GM12864 (cell line): ENCODE measurements around the gene RGL1.

Source experiments
- DNase-seq: peaks from one replicate; pipeline ENCODE4 v3.0.0-alpha.2; 2011; ENCODE audit warnings: low read depth
- H3K4me3 ChIP-seq: 2 replicates; pipeline ENCODE4 v1.5.1; 2011; ENCODE audit warnings: mild to moderate bottlenecking, low read depth, low read length, control low read depth
- TF ChIP-seq, protein P1 (sequence below): IDR thresholded peaks from 2 replicates; pipeline ENCODE4 v1.5.1; 2011; ENCODE audit warnings: low read depth, mild to moderate bottlenecking, moderate library complexity, low read length, control low read depth, inconsistent platforms; ENCODE audit errors: missing control alignments

Gene RGL1

DNA sequence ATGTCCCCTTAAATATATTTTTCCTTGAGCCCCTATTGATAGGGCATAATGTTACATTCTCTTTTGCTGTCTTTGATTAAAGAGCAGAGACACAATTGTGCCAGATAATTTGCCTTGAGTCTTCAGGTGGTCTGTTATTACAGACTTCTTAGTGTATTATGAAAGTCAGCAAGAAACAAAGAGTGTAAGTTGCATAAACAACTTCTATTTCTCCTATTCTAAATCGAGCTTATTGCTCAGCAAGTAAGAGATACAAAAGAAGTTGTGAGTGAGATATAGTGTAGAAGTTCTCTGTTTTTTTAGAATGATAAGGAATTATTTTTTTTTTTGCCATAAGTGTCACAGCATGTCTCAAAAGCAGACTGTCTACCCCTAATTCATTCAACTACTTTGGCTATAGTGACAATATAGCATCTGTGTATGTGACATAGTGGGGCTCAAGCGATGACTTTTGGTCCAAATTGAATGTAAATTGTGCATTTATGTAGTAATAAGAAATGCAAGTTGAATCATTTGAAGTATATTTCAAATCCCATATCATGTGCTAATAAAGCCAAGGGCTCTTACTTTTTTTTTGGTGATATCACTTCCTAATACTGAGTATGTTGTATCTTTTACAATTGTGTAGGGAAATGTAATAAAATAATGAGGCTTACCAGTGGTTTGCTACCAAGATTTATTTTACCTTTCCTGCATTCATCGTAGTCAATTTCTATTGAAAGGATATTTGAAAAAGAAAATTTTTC is 81.3 kb downstream of the RGL1 start:
- no peak for DNase-seq
- TF ChIP-seq, protein P1, sequence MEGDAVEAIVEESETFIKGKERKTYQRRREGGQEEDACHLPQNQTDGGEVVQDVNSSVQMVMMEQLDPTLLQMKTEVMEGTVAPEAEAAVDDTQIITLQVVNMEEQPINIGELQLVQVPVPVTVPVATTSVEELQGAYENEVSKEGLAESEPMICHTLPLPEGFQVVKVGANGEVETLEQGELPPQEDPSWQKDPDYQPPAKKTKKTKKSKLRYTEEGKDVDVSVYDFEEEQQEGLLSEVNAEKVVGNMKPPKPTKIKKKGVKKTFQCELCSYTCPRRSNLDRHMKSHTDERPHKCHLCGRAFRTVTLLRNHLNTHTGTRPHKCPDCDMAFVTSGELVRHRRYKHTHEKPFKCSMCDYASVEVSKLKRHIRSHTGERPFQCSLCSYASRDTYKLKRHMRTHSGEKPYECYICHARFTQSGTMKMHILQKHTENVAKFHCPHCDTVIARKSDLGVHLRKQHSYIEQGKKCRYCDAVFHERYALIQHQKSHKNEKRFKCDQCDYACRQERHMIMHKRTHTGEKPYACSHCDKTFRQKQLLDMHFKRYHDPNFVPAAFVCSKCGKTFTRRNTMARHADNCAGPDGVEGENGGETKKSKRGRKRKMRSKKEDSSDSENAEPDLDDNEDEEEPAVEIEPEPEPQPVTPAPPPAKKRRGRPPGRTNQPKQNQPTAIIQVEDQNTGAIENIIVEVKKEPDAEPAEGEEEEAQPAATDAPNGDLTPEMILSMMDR: no peak

DNA sequence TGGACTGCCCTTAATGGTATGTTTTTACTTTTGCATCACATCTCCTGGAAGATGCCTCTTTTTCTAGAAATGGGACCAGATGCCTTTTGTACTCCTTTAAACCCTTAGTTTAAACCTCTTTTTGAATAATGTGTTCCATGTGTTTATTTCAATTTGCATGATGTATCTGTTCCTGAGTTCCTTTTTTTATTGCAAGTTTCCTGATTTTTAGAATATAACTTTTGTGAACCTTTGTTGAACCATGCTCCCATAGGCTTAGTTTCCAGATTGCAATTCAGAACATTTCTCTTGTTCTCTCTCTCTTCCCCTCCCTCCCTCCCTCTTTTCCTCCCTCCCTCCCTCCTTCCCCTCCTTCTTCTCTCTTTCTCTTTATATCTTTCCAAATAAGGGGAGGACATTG is 81.9 kb downstream of the RGL1 start:
- TF ChIP-seq, protein P1: no peak
- no peak for DNase-seq
- H3K4me3 ChIP-seq: no peak overlapping the region

More for the DNA sequence above, 81.3 kb downstream of the RGL1 start:
- H3K4me3 ChIP-seq: no peak overlapping the region

DNA sequence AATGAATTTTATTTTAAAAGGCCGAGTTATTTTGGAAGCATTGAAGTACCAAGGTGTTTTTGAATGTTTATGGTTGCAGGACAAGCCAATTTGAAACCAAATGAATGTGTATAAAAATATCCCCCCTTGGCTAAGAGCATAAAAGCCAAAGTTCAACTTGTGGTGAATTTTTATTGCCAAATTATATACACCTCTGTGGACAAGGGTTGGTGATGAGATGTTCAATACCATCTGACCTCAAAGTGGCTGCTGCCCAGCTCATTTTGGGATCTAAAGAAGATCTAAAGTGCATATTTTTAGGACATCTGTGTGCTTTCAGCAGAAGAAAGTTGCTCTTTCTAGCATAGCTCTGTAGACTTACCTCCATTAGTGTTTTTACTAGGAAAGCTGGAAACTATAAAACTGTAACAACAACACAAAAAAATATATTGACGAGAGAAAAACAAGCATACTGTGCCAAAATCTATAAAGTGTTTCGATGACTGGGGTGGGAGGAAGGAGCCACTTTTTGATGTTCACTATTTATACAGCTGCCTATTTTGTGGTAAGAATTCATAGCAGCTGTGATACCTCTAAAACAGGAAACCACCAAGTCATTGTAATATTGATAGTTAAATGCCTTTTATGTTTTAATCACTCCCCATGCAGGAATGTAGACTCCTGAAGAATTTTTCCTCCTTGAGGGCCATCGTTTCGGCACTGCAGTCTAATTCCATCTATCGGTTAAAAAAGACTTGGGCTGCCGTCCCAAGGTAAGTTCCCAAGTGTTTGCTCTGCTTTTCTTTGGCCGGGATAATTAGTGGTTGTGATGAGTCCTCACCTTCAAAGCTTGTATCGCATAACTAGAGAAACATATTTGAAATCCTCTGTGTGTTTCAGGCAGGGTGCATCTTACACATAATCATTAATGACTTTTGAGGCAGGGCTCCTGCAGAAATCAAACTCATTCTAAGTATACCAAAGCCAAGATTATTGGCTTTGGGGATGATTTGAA is 83.2 kb downstream of the RGL1 start:
- TF ChIP-seq, protein P1: no peak
- no peak for DNase-seq
- no peak overlapping the region for H3K4me3 ChIP-seq

DNA sequence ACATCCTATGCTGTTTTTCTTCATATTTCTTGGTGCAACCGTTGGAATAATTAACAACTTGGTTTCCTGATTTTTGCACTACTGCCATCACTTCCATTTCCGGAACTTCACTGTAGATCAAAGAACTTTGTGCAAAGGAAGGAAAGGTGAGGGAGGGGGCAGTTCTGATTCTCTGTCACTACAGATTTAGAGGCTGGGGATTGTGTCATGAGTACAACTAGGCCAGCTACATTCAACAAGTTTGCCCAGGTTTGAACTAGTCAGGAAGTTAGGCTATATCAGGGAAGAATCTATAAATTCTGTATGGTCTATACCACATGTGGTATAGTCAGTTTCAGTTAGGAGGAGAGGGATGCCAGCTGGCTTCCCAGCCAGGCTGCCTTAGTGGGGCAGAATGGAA is 84.2 kb downstream of the RGL1 start:
- TF ChIP-seq, protein P1: no peak
- H3K4me3 ChIP-seq: no peak overlapping the region
- DNase-seq: no peak

DNA sequence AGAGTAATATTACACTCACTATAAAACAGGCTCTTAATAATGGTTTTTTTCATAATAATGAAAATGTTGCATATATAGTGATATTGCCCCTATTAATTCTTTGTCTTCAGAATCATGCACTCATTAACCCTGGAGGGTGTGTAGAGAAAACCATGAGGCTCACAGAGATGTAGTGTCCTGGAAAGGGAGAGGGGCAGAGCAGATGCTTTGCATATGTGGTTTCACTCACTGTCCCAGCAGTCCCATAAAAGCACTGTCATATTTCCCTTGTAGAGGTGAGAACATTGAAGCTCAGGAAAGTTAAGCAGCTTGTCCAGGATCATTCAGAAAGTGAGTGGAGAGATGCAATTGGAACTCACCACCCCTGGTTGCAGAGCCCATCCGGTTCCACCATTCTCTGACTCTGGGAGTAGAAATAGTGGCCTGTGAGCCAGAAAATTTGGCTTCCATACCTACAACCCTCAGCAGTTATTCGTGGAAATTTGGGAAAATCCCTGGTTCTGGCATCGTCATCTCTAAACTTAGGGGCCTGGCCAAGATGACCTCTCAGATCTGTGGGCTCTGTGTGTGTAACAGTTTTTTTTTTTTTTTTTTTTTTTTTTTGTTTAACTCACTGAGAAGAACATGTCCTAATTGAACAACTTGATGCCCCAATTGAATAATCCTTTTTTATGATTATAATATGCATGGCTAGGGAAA is 86.4 kb downstream of the RGL1 start:
- TF ChIP-seq, protein P1: no peak
- H3K4me3 ChIP-seq: no peak overlapping the region
- no peak for DNase-seq

DNA sequence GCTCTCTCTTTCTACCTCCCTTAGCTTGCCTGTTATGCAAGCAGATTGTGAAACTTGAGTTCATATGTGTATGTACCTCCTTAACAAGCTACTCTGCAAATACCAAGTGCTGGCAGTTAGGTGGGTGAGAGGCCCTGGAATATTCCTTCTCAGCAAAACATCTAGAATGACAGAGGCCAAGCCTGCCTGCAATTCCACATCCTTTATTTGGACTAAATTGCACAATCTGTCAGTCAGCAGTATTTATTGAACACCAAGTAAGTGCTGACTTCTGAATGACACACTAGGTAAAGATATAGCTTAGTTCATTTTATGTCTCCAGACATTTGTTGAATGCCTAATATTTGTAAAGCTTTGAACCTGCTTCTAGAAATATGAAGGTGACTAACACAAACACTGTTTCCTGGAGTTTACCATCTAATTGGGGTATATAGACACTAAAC is 87.5 kb downstream of the RGL1 start:
- TF ChIP-seq, protein P1: no peak
- H3K4me3 ChIP-seq: no peak overlapping the region
- DNase-seq: no peak
